HG03045 (cell line): ENCODE results near the gene DNM1.

Experiments used
- ATAC-seq: cut with Tn5 transposase; IDR thresholded peaks from one replicate; pipeline ENCODE4 v1.9.1; 2021; ENCODE audit warnings: mild to moderate bottlenecking, moderate library complexity; ENCODE audit not compliant: unreplicated experiment

DNM1 gene

GRCh38 chr9:128204858-128205257 lies 1.7 kb downstream of the DNM1 start:
- no peak for ATAC-seq

DNA sequence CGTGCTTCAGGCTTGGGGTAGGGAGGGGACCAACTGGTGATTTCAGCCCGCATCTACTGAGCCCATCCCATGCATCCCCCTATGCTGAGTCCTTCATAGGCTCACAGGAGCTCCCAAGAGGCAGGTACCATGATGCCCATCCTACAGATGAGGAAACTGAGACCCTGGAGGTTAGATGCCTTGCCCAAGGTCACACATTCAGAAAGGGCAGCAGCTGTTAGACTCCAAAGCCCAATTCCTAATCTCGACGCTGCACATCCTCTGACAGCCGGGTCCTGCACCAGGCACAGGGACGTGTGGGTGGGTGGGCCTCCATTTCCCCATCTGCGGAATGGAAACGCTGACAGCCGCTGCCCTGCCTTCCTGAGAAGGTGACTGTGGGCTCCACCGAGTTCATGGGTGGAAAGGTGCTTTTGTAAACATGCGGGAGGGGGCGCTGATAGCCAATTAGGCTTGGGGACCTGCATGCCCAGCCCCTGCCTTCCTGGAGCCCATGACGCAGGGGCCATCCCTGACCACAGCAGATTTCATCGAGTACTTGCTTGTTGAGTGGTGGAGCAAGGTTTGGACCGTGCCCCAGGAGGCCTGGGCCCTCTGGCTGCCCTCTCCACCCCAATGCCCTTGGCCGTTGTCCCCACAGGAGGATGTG lies 2.2 kb downstream of the DNM1 start:
- no peak for ATAC-seq

- no peak for ATAC-seq
Observed at GRCh38 chr9:128206484-128206883, 3.3 kb downstream of the DNM1 start.

- no peak for ATAC-seq
Observed at GRCh38 chr9:128206916-128207910, 4.0 kb downstream of the DNM1 start.

DNA sequence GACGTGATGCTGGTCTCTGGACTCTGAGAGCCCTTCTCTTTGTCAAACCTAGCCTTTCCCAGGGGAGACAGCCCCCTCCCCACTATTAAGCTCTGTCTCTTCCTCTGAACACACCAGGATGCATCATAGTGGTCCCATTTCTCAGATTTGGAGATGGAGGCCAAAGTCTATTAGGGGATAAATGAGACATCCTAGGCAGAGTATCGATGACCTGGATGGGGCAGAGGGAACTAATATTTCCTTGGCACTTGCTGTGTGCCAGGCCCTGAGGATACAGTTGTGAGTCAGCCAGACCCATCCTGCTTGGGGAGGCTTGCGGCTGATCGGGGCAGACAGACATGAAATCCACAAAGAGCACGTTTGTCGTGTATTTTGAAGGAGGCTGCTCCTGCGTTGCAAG lies 5.2 kb downstream of the DNM1 start:
- no peak for ATAC-seq

GRCh38 chr9:128208946-128209669 lies 5.9 kb downstream of the DNM1 start:
- ATAC-seq, result no peak

DNA sequence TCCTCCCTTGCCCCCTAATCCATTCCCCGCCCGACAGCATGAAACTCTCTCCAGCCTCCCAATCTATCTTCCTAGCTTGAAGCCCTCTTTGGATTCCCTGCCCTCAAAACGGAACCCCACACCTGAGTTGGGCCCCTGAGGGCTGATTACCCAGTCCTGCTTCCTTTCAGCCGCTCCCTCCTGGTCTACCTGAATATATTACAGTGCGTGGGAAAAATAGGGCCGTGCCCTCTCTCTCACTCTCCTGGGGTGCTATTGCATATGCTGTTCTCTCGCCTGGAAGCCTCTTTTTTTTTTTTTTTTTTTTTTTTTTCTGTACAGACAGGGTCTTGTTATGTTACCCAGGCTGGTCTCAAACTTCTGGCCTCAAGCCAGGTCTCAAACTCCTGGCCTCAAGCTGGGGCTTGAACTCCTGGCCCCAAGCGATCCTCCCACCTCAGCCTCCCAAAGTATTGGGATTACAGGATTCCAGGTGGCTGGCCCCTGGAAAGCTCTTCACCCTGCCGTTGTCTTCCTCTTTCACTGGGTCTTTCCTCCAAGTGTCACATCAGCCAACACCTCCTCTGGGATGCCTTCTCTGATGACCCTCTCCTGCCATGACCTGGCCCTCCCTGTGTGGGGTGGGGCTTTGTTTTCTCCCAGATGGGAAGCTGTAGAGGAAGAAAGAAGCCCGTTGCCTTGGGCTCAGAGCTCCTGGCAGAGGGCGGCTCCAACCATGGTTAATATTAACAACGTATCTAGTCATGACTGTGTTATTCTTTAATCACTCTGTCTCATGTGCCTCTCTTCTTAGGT lies 8.2 kb downstream of the DNM1 start:
- no peak for ATAC-seq

- ATAC-seq, result no peak
Observed at GRCh38 chr9:128211981-128212281, 8.8 kb downstream of the DNM1 start.

- ATAC-seq, result no peak
Observed at GRCh38 chr9:128213746-128214497, 10.7 kb downstream of the DNM1 start.

DNA sequence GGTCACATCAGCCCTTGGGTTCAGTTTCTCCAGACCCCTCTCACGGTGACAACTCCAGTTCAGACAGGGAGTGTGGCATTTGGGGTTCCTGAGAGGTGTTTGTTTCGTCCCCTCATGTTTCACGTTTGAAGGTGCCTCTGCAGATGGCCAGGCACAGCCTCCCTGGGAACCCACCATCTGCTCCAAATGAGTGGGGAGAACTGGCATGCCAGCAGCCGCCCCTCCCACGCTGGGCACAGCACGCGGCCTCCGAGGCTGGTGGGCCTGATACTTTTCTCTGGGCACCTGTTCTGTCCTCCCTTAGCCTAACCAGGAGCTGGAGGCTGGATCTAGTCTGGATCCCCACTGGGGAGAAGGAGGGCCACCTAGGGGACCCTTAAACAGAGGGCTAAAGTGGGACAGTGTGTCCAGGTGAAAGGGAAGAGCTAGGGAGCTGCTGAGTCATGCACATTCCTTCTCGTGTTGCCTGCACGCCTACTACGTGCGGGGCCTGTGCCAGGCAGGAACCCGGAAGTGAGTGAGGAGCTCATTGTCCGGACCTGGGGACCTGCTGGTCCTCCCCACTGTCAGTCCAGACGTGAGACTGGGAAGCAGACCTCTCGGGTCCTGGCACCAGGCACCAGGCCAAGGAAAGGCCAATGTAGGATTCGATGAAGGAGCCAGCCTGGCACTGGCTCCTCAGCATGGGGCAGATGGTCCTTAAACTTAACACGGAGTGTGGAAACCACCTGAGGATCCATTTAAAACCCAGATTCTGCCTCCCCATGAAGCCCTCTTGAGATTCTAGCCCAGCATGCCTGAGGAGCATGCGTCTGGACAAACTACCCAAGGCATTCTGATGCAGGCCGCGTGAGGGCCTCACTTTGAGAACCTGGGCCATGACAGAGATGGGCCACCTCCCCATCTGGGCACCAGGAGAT lies 11.7 kb downstream of the DNM1 start:
- no peak for ATAC-seq

DNA sequence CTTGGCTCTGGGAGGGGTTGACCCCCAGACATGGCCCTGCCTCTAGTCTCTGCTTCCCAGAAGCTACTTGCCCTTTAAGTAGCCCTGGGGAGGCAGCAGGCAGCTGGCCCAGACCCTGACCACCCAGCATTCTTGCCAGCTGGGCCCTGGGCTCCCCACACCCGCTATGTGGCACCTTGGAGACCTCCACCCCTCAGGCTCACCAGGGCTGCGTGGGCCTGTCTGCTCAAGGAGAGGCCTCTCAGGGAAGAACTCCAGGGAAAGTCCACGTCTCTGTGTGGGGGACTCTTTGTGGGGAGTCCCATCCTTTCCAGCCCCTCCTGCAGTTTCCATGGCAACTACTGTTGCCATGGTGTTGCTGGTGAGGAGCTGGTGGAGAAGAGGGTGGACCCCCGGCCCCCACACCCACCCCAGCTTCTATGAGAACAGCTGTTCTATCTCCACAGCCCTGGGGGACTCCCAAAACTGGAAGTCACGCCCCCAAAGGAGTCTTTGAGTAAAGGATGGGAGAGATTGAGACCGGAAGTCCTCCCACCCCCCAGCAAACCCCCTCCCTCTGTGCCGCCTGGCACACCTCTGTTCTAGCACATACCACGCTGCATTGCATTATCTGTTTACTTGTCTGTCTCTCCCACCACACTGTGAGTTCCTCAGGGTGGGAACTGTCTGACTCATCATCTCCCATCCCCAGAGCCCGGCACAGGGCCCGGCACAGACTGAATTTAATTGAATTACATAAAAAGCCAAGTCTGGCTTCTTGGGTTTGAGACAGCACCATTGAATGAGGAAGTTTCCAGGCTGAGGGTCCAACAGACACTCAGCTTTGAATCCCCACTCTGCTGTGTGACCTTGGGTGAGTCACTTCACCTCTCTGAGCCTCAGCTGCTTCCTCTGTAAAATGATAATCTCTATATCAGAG lies 12.6 kb downstream of the DNM1 start:
- no peak for ATAC-seq

- ATAC-seq, result no peak
Observed at GRCh38 chr9:128216781-128217553, 13.8 kb downstream of the DNM1 start.

GRCh38 chr9:128218172-128218517 lies 15.0 kb downstream of the DNM1 start:
- no peak for ATAC-seq

DNA sequence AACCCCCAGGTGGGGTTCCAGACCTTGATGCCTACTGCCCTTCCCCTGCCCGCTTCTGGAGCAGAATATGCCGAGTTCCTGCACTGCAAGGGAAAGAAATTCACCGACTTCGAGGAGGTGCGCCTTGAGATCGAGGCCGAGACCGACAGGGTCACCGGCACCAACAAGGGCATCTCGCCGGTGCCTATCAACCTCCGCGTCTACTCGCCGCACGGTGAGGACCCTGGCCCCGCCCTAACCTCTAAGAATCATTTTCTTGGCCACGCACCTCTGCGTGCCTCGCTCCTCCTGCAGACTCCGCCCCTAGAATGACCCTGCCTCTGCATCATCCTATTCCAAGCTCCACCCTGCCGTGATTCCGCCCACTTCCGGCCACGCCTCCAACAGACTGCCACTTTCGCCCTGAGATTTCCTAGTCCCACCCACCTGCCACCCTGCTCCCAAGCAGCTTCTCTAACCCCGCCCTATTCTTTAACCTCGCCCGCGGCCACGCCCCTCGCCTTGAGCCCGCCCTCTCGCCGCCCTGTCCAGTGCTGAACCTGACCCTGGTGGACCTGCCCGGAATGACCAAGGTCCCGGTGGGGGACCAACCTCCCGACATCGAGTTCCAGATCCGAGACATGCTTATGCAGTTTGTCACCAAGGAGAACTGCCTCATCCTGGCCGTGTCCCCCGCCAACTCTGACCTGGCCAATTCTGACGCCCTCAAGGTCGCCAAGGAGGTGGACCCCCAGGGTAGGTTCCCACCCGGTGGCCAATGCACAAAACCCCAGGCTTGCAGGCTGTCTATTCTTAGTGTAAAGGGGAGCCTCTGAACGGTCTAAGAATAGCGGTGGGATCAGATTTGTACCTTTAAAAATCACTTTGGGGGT lies 15.6 kb downstream of the DNM1 start:
- ATAC-seq, result peak; percentile 87

- ATAC-seq, result no peak
Observed at GRCh38 chr9:128219831-128220230, 16.7 kb downstream of the DNM1 start.

DNA sequence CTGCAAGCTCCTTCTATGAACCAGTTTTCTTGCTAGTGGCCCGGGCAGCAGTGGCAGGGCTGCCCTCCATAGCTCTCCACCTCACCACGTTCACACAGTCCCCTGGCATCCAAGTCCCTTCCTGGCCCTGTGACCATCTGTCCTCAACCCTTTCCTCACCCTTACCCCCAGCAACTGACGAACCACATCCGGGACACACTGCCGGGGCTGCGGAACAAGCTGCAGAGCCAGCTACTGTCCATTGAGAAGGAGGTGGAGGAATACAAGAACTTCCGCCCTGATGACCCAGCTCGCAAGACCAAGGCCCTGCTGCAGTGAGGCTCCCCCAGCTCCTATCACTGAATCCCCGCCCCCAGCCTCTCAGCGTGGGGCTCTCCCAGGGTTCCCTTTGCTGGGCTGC lies 18.8 kb downstream of the DNM1 start:
- ATAC-seq, result no peak
